Suppressor macrophage treated with lipopolysaccharide for 4 hours (primary cell): Measurements from ENCODE around the gene IDH3G.
"Not testable (repeated sequence)": the region's sequence is repeated elsewhere in the genome, so short reads cannot be mapped to it uniquely, and the experiment has no call there.

Experiments
- DNase-seq: peaks from one replicate; pipeline ENCODE4 v3.0.0-alpha.2; 2020

IDH3G gene

DNA sequence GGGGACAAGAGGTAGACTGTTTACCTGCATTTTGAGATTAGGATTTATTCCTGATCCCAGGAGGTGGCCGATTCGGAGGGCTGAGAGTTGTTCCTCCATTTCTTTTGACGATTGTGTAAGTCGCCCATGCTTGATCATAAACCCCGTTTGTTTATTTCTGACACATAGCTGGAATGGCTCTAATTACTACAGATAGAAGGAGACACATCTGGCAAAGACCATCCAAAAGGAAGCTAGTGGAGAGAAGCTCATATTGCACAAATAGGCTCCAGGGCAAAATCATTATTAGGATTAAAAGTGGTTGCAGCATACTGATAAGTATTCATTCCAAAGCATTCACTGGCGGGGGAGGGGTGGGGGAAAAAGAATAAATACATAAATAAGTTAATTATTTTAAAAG is 47.2 kb downstream of the IDH3G start:
- not testable (repeated sequence) for DNase-seq

DNA sequence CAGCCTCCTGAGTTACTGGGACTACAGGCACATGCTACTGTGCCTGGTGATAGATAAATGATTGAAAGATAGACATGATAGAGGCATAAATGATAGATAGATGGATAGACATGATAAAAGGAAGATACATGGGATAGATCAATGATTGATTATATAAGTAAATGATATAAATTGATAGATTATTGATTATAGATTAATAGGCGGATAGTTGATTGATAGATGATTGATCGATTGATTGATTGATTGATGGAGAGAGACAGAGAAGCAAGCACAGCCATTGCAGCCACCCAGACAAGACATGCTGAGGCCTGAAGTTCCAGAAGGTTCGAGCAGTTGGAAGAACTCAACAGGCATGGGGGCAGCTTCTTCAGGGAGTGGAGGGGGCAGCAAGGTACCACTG is 47.8 kb downstream of the IDH3G start:
- DNase-seq, result no peak

- DNase-seq, result not testable (repeated sequence)
These were observed 49.1 kb downstream of the IDH3G start for GRCh38 chrX:153745067-153745433.

- no peak for DNase-seq
These were observed 49.7 kb downstream of the IDH3G start for GRCh38 chrX:153744210-153745066.

- not testable (repeated sequence) for DNase-seq
These were observed 50.5 kb downstream of the IDH3G start for GRCh38 chrX:153743468-153744209.

DNA sequence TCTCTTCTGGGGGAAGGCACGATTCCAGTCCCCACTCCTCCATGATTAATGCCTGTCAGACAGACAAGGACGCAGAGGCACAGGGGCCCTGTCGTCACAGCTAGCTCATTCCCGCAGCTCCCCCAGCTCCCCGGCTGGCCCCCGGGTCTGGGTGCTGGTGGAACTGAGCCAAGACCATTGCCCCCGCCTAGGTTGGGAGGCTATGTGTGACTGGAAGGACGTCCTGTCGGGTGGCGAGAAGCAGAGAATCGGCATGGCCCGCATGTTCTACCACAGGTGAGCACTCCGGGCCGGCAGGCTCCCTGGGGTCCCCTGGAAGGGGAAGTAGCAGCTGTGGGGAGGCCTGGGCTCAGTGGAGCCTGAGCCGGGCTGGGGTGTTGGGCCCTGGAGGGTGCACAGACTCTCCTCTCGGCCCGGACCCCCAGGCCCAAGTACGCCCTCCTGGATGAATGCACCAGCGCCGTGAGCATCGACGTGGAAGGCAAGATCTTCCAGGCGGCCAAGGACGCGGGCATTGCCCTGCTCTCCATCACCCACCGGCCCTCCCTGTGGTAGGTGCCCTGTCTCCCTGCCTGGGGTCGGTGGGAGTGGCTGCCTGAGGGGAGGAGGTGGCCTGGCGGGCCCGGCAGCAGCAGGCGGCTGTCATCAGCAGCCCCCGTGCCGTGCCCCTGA is 51.2 kb downstream of the IDH3G start:
- not testable (repeated sequence) for DNase-seq

DNA sequence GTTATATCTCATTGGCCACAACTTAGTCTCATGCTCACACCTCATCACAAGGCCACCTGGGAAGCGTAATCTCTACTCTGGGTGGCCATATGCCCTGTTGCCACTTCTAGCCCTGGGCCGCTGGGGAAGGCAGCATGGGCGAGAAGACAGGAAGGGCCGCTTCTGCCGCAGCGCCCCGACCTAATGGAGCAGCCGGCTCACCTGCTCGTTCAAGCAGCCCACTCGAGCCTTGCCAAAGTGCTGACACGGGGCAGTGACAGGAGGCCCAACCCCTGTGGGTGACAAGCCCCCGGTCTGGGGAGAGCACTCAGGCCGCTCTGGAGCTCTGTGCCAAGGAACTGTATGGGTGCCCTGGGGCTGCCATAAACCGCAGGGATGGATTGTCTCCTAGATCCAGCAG is 52.1 kb downstream of the IDH3G start:
- not testable (repeated sequence) for DNase-seq

- DNase-seq, result no peak
These were observed 52.7 kb downstream of the IDH3G start for GRCh38 chrX:153741446-153741845.

GRCh38 chrX:153740631-153741222 is 53.4 kb downstream of the IDH3G start:
- no peak for DNase-seq

GRCh38 chrX:153739754-153740486 is 54.3 kb downstream of the IDH3G start:
- no peak for DNase-seq

DNA sequence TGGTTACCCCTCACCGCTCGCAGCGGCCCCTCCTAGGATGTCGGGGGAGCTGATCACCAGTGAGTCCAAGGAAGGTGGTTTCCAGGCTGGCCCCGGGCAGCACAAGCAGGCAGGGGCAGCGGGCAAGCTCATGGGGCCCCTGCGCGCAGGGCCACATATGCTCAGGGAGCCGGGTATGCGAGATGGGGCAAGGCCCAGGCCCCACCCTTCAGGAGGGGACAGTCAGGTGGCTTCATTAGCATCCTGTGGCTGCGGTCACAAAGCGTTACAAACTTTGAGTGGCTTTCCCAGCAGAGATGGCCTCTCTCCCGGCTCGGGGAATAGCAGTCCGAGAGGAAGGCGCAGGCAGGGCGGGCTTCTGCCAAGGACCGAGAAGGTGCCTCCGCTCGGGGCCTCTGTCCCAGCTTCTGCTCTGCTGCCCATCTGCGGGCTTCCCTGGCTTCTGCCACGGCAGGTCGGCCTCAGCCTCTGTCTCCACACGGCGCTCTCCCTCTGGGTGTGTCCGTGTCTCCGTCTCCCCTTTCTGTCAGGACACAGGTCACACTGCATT is 56.0 kb downstream of the IDH3G start:
- DNase-seq, result no peak

GRCh38 chrX:153736871-153737441 is 57.2 kb downstream of the IDH3G start:
- no peak for DNase-seq

- DNase-seq, result no peak
These were observed 57.9 kb downstream of the IDH3G start for GRCh38 chrX:153736071-153736820.
